Measurements from ENCODE around the gene UGCG. TPM values are rescaled to one million over a fixed set of nuclear protein-coding genes. Genes with fewer than 3 reads are reported as not detected.
A peak's percentile ranks its signal among the peaks of the same experiment; 100 is the strongest.
"Not testable (repeated sequence)": the region's sequence is repeated elsewhere in the genome, so short reads cannot be mapped to it uniquely, and the experiment has no call there.

UGCG gene
- total RNA-seq, 2 experiments from 2014 or later = 21.8 to 23.2 TPM

DNA sequence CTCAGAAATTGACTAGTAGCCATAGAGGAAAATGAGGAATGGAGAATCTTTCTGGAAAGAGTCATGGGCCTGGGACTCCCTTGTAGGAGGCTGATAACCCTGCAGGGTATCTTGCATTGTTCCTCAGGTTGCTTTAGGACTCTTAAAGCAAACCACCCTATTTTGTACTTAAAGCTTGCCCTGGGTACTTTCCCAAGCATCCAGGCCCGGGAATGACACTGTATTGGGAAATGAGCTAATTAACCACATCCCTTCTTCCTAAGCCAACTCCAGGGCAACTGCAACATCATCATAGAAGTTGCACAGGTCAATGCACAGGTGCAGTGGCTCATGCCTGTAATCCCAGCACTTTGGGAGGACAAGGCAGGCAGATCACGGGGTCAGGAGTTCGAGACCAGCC is 55.9 kb downstream of the UGCG start:
- no peak overlapping the region for H3K4me3 Mint-ChIP-seq
- H3K27me3 Mint-ChIP-seq = no peaks in the 10 kb centered on the region
- H3K36me3 Mint-ChIP-seq (ENCODE audit: low read depth) = no peaks in the 10 kb centered on the region
- H3K27ac Mint-ChIP-seq = no peak overlapping the region
- CTCF ChIA-PET = interaction anchor here (0.6 to 1.2 kb wide), 2 partner anchors 15 to 19 kb away, joined by 3 read pairs; no protein-coding TSS in a partner anchor
- POLR2A ChIA-PET = no interaction called here
- H3K4me1 Mint-ChIP-seq = peaks cover under 1% of the 10 kb centered on the region
- no peak for DNase-seq
- no peaks in the 10 kb centered on the region for H3K9me3 Mint-ChIP-seq

- no peak for DNase-seq
- peaks cover 9% of the 10 kb centered on the region for H3K4me1 Mint-ChIP-seq
- ChIA-PET CTCF (interaction anchor here (0.7 to 1.2 kb wide), 2 partner anchors 10 to 16 kb away, joined by 3 read pairs; no protein-coding TSS in a partner anchor), POLR2A (no interaction called here)
- no peak overlapping the region for H3K27ac Mint-ChIP-seq
- H3K36me3 Mint-ChIP-seq (ENCODE audit: low read depth) = no peaks in the 10 kb centered on the region
- no peaks in the 10 kb centered on the region for H3K27me3 Mint-ChIP-seq
- H3K4me3 Mint-ChIP-seq = no peak overlapping the region
- H3K9me3 Mint-ChIP-seq = no peaks in the 10 kb centered on the region
Measured at GRCh38 chr9:111953444-111953843, 56.8 kb downstream of the UGCG start.

GRCh38 chr9:111955048-111955447 is 58.4 kb downstream of the UGCG start:
- Mint-ChIP-seq H3K4me1 (peaks cover 13% of the 10 kb centered on the region), H3K27me3 (peaks cover 4% of the 10 kb centered on the region), H3K27ac (no peak overlapping the region), H3K9me3 (no peaks in the 10 kb centered on the region), H3K36me3 (ENCODE audit: low read depth) (no peaks in the 10 kb centered on the region), H3K4me3 (no peak overlapping the region)
- ChIA-PET CTCF (interaction anchor here (0.9 to 1.2 kb wide), 2 partner anchors 11 to 35 kb away, joined by 3 read pairs; no protein-coding TSS in a partner anchor), POLR2A (no interaction called here)
- no peak for DNase-seq

DNA sequence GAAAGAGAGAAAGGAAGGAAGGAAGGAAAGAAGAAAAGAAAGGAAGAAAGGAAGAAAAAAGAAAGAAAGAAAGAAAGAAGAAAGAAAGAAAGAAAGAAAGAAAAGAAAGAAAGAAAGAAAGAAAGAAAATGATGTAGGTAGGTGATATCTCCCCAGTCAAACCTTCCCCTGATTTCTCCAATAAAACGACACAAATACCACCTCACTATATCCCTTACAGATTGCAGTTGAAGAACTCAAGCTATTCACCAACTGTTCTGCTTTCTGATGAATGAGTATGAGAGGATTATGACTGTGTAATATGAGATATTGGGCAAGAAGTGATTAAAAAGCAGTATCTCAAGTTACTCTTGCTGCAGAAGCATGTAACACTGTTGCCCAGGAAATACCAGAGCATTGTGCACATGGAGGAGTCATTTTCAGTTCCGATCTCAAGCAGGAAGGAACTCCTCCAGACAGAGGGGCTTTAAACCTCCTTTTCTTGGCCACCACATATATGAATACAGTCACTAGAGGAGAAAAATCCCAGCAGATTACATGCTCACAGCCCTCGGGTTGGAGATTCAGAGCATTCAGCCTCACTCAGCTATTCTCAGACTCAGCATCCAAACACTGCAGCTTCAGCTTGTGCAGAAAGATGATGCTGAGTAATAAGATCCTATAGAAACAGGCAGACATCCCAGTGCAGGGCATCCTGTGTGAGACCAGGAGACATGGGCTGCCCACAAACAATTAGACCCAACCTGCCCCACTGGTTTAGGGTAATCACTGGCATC is 61.4 kb downstream of the UGCG start:
- POLR2A ChIA-PET = no interaction called here
- Mint-ChIP-seq H3K4me1 (peaks cover 13% of the 10 kb centered on the region), H3K36me3 (ENCODE audit: low read depth) (no peaks in the 10 kb centered on the region), H3K27me3 (peaks cover 9% of the 10 kb centered on the region), H3K27ac (no peak overlapping the region), H3K4me3 (peak overlapping the region; percentile 14), H3K9me3 (no peaks in the 10 kb centered on the region)
- peak; percentile 18 for DNase-seq
- CTCF ChIA-PET = interaction anchor here (1.4 kb wide), 1 partner anchor 10 kb away, joined by 3 read pairs; no protein-coding TSS in a partner anchor

DNA sequence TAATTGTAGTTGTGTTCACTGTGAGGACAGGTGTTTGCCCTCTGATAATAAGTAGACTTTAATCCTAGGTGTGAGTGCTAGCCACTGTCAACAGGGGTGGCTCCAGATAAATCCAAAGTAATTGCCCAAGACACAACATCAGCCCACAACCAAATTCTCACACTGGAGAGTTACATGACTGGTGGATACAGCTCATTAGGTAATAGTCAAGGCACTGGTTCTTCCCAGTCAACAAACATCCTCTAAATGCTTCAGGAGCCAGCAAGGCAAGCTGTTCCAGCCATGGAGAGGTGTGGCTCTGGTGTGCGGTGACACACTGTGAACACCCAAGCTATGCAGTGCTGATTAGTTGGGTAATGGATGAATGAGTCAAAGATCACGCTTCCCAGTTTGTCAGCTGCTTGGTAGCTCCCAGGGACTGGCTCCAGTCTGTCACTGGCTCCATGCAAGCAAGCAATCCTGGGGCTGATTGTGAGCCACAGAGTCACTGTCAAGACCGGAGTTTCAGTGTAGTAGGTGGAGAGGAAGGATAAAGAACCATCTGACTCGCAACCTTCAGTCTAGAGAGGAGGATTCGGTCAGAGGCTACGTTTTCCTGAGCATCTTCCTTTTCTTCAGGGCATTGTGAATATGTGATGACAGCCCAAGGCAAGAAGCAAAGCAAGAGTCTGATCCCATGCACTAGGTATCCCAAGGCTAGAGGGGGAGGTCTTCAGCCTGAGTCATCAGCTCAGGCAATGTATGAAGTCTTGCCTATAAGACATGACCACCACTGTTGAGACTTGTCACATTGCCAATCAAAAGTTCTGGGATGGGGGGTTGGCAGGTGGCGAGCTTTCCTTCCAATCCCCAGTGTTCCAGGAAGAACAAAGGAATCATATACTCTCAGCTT is 63.1 kb downstream of the UGCG start:
- POLR2A ChIA-PET = no interaction called here
- Mint-ChIP-seq H3K27me3 (peaks cover 9% of the 10 kb centered on the region), H3K27ac (no peak overlapping the region), H3K36me3 (ENCODE audit: low read depth) (no peaks in the 10 kb centered on the region), H3K4me3 (no peak overlapping the region), H3K9me3 (no peaks in the 10 kb centered on the region), H3K4me1 (peaks cover 13% of the 10 kb centered on the region)
- CTCF ChIA-PET = interaction anchor here (0.6 to 1.6 kb wide), 3 partner anchors 8 to 13 kb away, joined by 3 to 4 read pairs (median 4); no protein-coding TSS in a partner anchor
- DNase-seq = no peak

GRCh38 chr9:111960485-111960884 is 63.9 kb downstream of the UGCG start:
- H3K4me3 Mint-ChIP-seq; H3K27me3 Mint-ChIP-seq; H3K36me3 Mint-ChIP-seq (ENCODE audit: low read depth); H3K27ac Mint-ChIP-seq; POLR2A ChIA-PET; H3K9me3 Mint-ChIP-seq; DNase-seq: not testable (repeated sequence)
- CTCF ChIA-PET = interaction anchor here (1.2 to 1.6 kb wide), 2 partner anchors 9 kb away, joined by 3 to 4 read pairs; no protein-coding TSS in a partner anchor
- H3K4me1 Mint-ChIP-seq = peaks cover 15% of the 10 kb centered on the region

- no peaks in the 10 kb centered on the region for H3K9me3 Mint-ChIP-seq
- peaks cover 16% of the 10 kb centered on the region for H3K4me1 Mint-ChIP-seq
- H3K27me3 Mint-ChIP-seq = peaks cover 9% of the 10 kb centered on the region
- POLR2A ChIA-PET = no interaction called here
- H3K4me3 Mint-ChIP-seq = no peak overlapping the region
- CTCF ChIA-PET = no interaction called here
- no peaks in the 10 kb centered on the region for H3K36me3 Mint-ChIP-seq (ENCODE audit: low read depth)
- no peak overlapping the region for H3K27ac Mint-ChIP-seq
- no peak for DNase-seq
Measured at GRCh38 chr9:111961009-111961408, 64.4 kb downstream of the UGCG start.

DNA sequence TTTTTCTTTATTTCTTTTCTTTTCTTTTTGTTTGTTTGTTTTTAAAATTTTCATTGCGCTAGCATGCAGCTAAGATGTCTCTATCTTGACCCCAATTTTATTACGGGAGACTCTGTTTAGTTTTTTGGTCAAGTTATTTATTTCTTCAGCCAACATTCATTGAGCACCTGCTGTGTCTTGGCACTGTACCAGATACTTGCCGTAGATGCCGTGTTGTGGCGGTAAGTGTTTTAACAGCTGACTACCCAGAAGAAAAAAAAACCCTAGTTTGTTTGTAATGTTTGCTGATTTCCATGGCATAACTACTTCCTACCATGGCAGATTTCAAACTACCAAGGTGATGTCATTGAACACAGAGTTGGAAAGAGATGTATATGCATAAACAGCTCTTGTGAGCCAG is 65.0 kb downstream of the UGCG start:
- POLR2A ChIA-PET = interaction anchor here (0.6 kb wide), 1 partner anchor 59 kb away, joined by 5 read pairs; no protein-coding TSS in a partner anchor
- Mint-ChIP-seq H3K36me3 (ENCODE audit: low read depth) (no peaks in the 10 kb centered on the region), H3K27me3 (peaks cover 9% of the 10 kb centered on the region), H3K9me3 (no peaks in the 10 kb centered on the region), H3K4me1 (peaks cover 16% of the 10 kb centered on the region), H3K27ac (no peak overlapping the region), H3K4me3 (no peak overlapping the region)
- no peak for DNase-seq
- CTCF ChIA-PET = no interaction called here

DNA sequence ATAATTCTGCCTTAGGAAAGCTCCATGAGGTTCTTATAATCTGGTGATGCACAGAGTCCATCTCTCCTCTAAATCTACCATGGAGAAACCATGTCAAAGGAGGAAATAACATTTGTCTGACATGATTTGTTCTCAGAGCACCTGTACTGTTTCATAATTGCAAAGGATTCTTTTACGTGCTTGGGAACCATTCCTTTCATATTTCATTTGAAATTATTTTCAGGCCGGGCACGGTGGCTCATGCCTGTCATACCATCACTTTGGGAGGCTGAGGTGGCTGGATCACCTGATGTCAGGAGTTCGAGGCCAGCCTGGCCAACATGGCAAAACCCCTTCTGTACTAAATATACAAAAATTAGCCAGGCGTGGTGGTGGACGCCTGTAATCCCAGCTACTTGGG is 65.4 kb downstream of the UGCG start:
- no peaks in the 10 kb centered on the region for H3K9me3 Mint-ChIP-seq
- no peak for DNase-seq
- ChIA-PET CTCF (no interaction called here), POLR2A (interaction anchor here (0.6 kb wide), 1 partner anchor 59 kb away, joined by 5 read pairs; no protein-coding TSS in a partner anchor)
- H3K27me3 Mint-ChIP-seq = peaks cover 9% of the 10 kb centered on the region
- H3K27ac Mint-ChIP-seq = no peak overlapping the region
- H3K4me1 Mint-ChIP-seq = peaks cover 16% of the 10 kb centered on the region
- H3K36me3 Mint-ChIP-seq (ENCODE audit: low read depth) = no peaks in the 10 kb centered on the region
- no peak overlapping the region for H3K4me3 Mint-ChIP-seq

GRCh38 chr9:111963995-111964394 is 67.4 kb downstream of the UGCG start:
- no peak for DNase-seq
- Mint-ChIP-seq H3K4me1 (peaks cover 4% of the 10 kb centered on the region), H3K27ac (no peak overlapping the region), H3K9me3 (no peaks in the 10 kb centered on the region), H3K4me3 (no peak overlapping the region), H3K27me3 (peaks cover 9% of the 10 kb centered on the region), H3K36me3 (ENCODE audit: low read depth) (no peaks in the 10 kb centered on the region)
- POLR2A ChIA-PET = interaction anchor here (0.6 kb wide), 1 partner anchor 211 kb away, joined by 5 read pairs; the partner anchor contains the start of gene SUSD1
- CTCF ChIA-PET = interaction anchor here (1.2 kb wide), 1 partner anchor 49 kb away, joined by 3 read pairs; no protein-coding TSS in a partner anchor

DNA sequence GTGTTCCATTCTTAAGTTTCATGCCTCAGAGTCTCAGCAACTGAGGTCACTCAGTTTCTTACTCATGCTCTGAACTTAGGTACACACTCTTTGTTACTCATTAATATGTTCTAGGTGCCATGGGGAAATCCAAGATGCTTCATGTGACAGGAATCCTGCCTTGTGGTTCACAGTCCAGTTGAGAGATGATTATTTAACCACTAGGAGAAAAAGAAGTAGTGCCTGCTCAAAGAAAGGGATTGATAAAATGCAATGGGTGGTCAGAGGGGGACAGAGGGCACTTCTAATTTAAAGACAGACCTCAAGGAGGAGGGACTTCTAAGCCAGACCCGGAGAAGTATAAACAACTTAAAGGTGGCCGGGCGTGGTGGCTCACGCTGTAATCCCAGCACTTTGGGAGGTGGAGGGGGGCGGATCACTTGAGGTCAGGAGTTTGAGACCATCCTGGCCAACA is 69.0 kb downstream of the UGCG start:
- Mint-ChIP-seq H3K27me3 (peaks cover 5% of the 10 kb centered on the region), H3K36me3 (ENCODE audit: low read depth) (no peaks in the 10 kb centered on the region), H3K4me3 (no peak overlapping the region), H3K9me3 (no peaks in the 10 kb centered on the region), H3K4me1 (peaks cover 3% of the 10 kb centered on the region), H3K27ac (no peak overlapping the region)
- CTCF ChIA-PET = no interaction called here
- POLR2A ChIA-PET = no interaction called here
- DNase-seq = no peak

GRCh38 chr9:111966124-111966723 is 69.6 kb downstream of the UGCG start:
- H3K27ac Mint-ChIP-seq = no peak overlapping the region
- no peaks in the 10 kb centered on the region for H3K36me3 Mint-ChIP-seq (ENCODE audit: low read depth)
- DNase-seq = no peak
- no peak overlapping the region for H3K4me3 Mint-ChIP-seq
- ChIA-PET POLR2A (no interaction called here), CTCF (interaction anchor here (1.0 kb wide), 1 partner anchor 11 kb away, joined by 3 read pairs; no protein-coding TSS in a partner anchor)
- H3K27me3 Mint-ChIP-seq = peaks cover 4% of the 10 kb centered on the region
- no peaks in the 10 kb centered on the region for H3K9me3 Mint-ChIP-seq
- H3K4me1 Mint-ChIP-seq = peaks cover 3% of the 10 kb centered on the region
